WI38 (cell line): Measurements from ENCODE around the gene GRIA1.

Source experiments
- H3K4me3 ChIP-seq: 2 replicates; pipeline ENCODE4 v1.5.1; 2011; ENCODE audit warnings: low read depth, mild to moderate bottlenecking, control low read depth, low read length
- CTCF ChIP-seq: IDR thresholded peaks from 2 replicates; pipeline ENCODE4 v1.5.1; 2012; ENCODE audit warnings: low read depth, mild to moderate bottlenecking, control low read depth, low read length

The GRIA1 gene

GRCh38 chr5:153809166-153809565 lies 318.7 kb downstream of the GRIA1 start:
- no peak for TF ChIP-seq CTCF
- H3K4me3 ChIP-seq: no peak overlapping the region

DNA sequence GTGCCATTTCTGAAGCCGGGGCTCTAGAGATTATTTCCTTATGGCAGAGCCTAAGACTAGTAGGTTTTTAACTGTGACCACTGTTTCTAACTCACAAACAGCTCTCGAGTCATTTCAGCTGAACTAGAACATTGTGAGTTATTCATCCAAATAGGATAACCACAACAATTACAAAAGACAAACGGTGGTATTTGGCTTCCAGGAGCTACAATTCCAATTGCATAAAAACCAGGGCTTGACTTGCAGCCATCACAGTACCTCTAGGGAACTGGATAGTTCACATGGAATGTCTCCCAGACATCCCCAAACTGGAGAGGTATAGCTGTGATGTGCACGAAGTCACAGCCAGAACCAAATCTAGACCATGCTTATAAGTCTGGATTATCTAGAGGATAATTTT lies 323.4 kb downstream of the GRIA1 start:
- no peak overlapping the region for H3K4me3 ChIP-seq
- TF ChIP-seq CTCF: no peak

- no peak for TF ChIP-seq CTCF
- H3K4me3 ChIP-seq: no peak overlapping the region
These were observed 326.4 kb downstream of the GRIA1 start for GRCh38 chr5:153816870-153817269.

GRCh38 chr5:153818626-153819025 lies 328.2 kb downstream of the GRIA1 start:
- TF ChIP-seq CTCF: no peak
- no peak overlapping the region for H3K4me3 ChIP-seq

DNA sequence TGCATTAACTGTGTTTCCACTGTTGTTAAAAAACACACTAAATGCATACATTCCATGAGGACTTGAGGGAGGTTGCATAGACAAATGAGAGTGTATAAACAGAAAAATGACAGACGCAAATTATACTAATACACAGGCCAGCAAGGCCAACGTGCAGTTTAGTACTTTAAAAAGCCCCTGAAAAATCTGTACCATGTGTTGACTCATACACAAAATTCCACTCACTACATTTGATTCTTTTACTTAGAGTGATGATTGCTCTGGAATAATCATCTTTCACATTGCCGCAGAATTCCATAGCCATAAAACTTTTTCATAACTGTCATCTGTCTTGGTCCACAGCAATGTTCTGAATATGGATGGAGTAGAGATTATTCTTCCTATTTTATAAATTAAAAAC lies 332.6 kb downstream of the GRIA1 start:
- no peak overlapping the region for H3K4me3 ChIP-seq
- no peak for TF ChIP-seq CTCF

DNA sequence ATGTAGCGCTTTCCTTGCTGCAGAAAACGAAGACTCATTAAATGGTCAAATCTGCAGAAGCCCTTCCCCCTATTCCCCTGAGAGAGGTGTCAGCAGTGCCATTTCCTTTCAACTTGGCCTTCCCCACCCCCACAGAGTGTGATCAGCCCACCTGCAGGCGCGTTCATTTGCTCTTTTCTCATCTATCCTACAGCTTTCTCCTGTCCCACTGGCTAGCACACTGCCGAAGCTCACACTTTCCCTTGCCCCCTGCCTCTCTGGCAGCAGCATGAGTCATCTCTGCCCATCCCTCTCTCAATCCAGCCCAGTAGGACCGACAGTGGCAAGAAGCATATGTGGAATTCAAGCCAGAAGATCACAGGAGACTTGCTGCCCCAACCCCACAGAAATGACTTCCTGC lies 334.4 kb downstream of the GRIA1 start:
- TF ChIP-seq CTCF: no peak
- no peak overlapping the region for H3K4me3 ChIP-seq

DNA sequence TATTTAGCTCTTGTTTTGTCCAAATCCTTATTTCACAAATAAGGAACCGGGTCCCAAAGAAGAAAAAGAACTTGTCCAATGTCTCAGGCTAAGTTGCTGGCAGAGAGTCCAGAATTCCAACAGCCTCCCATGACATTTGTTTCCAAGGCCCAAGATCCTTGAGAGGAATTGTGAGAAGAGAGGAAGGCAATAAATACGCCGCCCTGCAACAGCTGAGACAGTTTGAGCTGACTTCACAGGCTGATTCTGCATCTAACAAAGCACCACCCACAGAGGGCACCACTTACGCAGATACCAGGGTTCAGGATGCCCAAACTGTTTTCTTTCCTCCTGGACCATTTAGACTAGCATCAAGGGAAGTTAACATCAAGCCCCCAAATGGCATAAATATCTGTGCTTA lies 336.9 kb downstream of the GRIA1 start:
- no peak overlapping the region for H3K4me3 ChIP-seq

More for the DNA sequence above, 336.9 kb downstream of the GRIA1 start:
- TF ChIP-seq CTCF: no peak
